GM12801 (cell line): ENCODE measurements around the gene GIPC3.

Experiments used
- CTCF ChIP-seq: IDR thresholded peaks from one replicate; pipeline ENCODE4 v1.5.1; 2011; ENCODE audit warnings: control low read depth; ENCODE audit not compliant: insufficient read length; ENCODE audit errors: extremely low read depth

GIPC3 gene

GRCh38 chr19:3606174-3606689 is 21.0 kb downstream of the GIPC3 start:
- TF ChIP-seq CTCF, result no peak

- TF ChIP-seq CTCF, result no peak
Measured at GRCh38 chr19:3606690-3607289, 21.5 kb downstream of the GIPC3 start, which contains the start of gene TBXA2R. Gene TBXA2R (minus strand): TSS chr19:3606875. CDS start chr19:3600634, 6,241 bp downstream.

- TF ChIP-seq CTCF, result no peak
Measured at GRCh38 chr19:3607303-3608078, 22.2 kb downstream of the GIPC3 start.

- no peak for TF ChIP-seq CTCF
Measured at GRCh38 chr19:3608079-3608641, 22.9 kb downstream of the GIPC3 start.

GRCh38 chr19:3608750-3609322 is 23.6 kb downstream of the GIPC3 start:
- no peak for TF ChIP-seq CTCF

- TF ChIP-seq CTCF, result no peak
Measured at GRCh38 chr19:3609779-3610719, 24.8 kb downstream of the GIPC3 start.
